Astrocyte (in vitro differentiated cells and primary cell): ENCODE results near the gene C19orf38. TPM values are rescaled to one million over a fixed set of nuclear protein-coding genes. Genes with fewer than 3 reads are reported as not detected.

Experiments used
- DNase-seq: peaks from one replicate; pipeline ENCODE4 v3.0.0-alpha.2; 2010; ENCODE audit warnings: low read depth
- FAIRE-seq: peaks from 2 replicates; lab custom pipeline; 2011; peaks lifted over from hg19 to GRCh38; lab: Jason Lieb, UNC
- H2AFZ ChIP-seq: 2 replicates; pipeline ENCODE4 v1.6.0; 2012; ENCODE audit warnings: low read depth, low read length, inconsistent platforms
- H3K27ac ChIP-seq: 2 replicates; pipeline ENCODE4 v1.5.1; 2011; ENCODE audit warnings: low read depth, low read length, inconsistent platforms
- H3K27me3 ChIP-seq: 2 replicates; pipeline ENCODE4 v1.6.0; 2011; ENCODE audit warnings: low read length, inconsistent platforms; ENCODE audit not compliant: insufficient read depth
- H3K36me3 ChIP-seq: 2 replicates; pipeline ENCODE4 v1.5.1; 2011; ENCODE audit warnings: low read length, inconsistent platforms; ENCODE audit not compliant: insufficient read depth
- H3K4me1 ChIP-seq: 2 replicates; pipeline ENCODE4 v1.5.1; 2011; ENCODE audit warnings: low read length, inconsistent platforms; ENCODE audit not compliant: insufficient read depth
- H3K4me2 ChIP-seq: 2 replicates; pipeline ENCODE4 v1.6.0; 2012; ENCODE audit warnings: low read length, inconsistent platforms
- H3K4me3 ChIP-seq: 2 replicates; pipeline ENCODE4 v1.5.1; 2011; ENCODE audit warnings: low read depth, mild to moderate bottlenecking, low read length, inconsistent platforms; ENCODE audit not compliant: insufficient read depth
- H3K79me2 ChIP-seq: 2 replicates; pipeline ENCODE4 v1.6.0; 2012; ENCODE audit warnings: mild to moderate bottlenecking, low read length, inconsistent platforms; ENCODE audit not compliant: insufficient read depth
- H3K9ac ChIP-seq: 2 replicates; pipeline ENCODE4 v1.6.0; 2012; ENCODE audit warnings: mild to moderate bottlenecking, low read length, inconsistent platforms
- H3K9me3 ChIP-seq: 2 replicates; pipeline ENCODE4 v1.5.1; 2012; ENCODE audit warnings: low read depth, mild to moderate bottlenecking, low read length, inconsistent platforms; ENCODE audit not compliant: insufficient read depth
- H4K20me1 ChIP-seq: 2 replicates; pipeline ENCODE4 v1.6.0; 2012; ENCODE audit warnings: low read length, inconsistent platforms; ENCODE audit not compliant: insufficient read depth
- H3K27ac Mint-ChIP-seq: one replicate; pipeline ENCODE4 v1.8.0; 2021; ENCODE audit warnings: mild to moderate bottlenecking, mixed read lengths; ENCODE audit not compliant: unreplicated experiment
- H3K27me3 Mint-ChIP-seq: one replicate; pipeline ENCODE4 v1.8.0; 2021; ENCODE audit warnings: low read depth, mixed read lengths; ENCODE audit not compliant: unreplicated experiment
- H3K36me3 Mint-ChIP-seq: one replicate; pipeline ENCODE4 v1.8.0; 2021; ENCODE audit warnings: low read depth, mixed read lengths; ENCODE audit not compliant: unreplicated experiment
- H3K4me1 Mint-ChIP-seq: one replicate; pipeline ENCODE4 v1.8.0; 2021; ENCODE audit warnings: low read depth, mixed read lengths; ENCODE audit not compliant: unreplicated experiment
- H3K4me3 Mint-ChIP-seq: one replicate; pipeline ENCODE4 v1.8.0; 2021; ENCODE audit warnings: mild to moderate bottlenecking, moderate library complexity, mixed read lengths; ENCODE audit not compliant: unreplicated experiment
- H3K9me3 Mint-ChIP-seq: one replicate; pipeline ENCODE4 v1.8.0; 2021; ENCODE audit warnings: mild to moderate bottlenecking, mixed read lengths; ENCODE audit not compliant: unreplicated experiment
- CTCF ChIP-seq: IDR thresholded peaks from 2 replicates; pipeline ENCODE4 v1.5.1; 2011; ENCODE audit warnings: low read depth, mild to moderate bottlenecking, inconsistent platforms, low read length, moderate library complexity; ENCODE audit not compliant: insufficient read depth
- EZH2 ChIP-seq: IDR thresholded peaks from 2 replicates; pipeline ENCODE4 v1.6.1; 2012; ENCODE audit warnings: mild to moderate bottlenecking, low read length, inconsistent platforms; ENCODE audit not compliant: insufficient read depth
- total RNA-seq: library from RNA; stranded (reverse); gene quantifications from 2 replicates; pipeline ENCODE4 v1.2.1, GENCODE V29; 2021

The C19orf38 gene
- total RNA-seq, 1 donor from 2014 or later = 0.23 TPM

- Histone ChIP-seq H3K9ac (no peak overlapping the region), H3K4me3 (no peak overlapping the region), H3K27me3 (no peaks in the 10 kb centered on the region), H4K20me1 (peaks cover 6% of the 10 kb centered on the region), H2AFZ (no peak overlapping the region), H3K4me1 (peaks cover 15% of the 10 kb centered on the region), H3K9me3 (peaks cover 8% of the 10 kb centered on the region), H3K4me2 (no peak overlapping the region), H3K27ac (no peak overlapping the region), H3K36me3 (no peaks in the 10 kb centered on the region), H3K79me2 (peaks cover 5% of the 10 kb centered on the region)
- Mint-ChIP-seq H3K27ac (no peak overlapping the region), H3K27me3 (peaks cover 3% of the 10 kb centered on the region), H3K9me3 (peaks cover 9% of the 10 kb centered on the region), H3K4me3 (no peak overlapping the region), H3K4me1 (peaks cover 3% of the 10 kb centered on the region), H3K36me3 (peaks cover 2% of the 10 kb centered on the region)
- DNase-seq (no peak), FAIRE-seq (no peak)
- TF ChIP-seq EZH2 (no peak), CTCF (no peak)
Observed at GRCh38 chr19:10839114-10840050, 8.8 kb upstream of the C19orf38 start.

- Histone ChIP-seq H4K20me1 (no peaks in the 10 kb centered on the region), H3K4me3 (no peak overlapping the region), H3K27me3 (peaks cover 3% of the 10 kb centered on the region), H3K9me3 (no peaks in the 10 kb centered on the region), H3K4me1 (no peaks in the 10 kb centered on the region), H2AFZ (no peak overlapping the region), H3K36me3 (no peaks in the 10 kb centered on the region), H3K27ac (no peak overlapping the region), H3K79me2 (no peaks in the 10 kb centered on the region), H3K4me2 (no peak overlapping the region), H3K9ac (no peak overlapping the region)
- Mint-ChIP-seq H3K4me1 (no peaks in the 10 kb centered on the region), H3K27me3 (peaks cover 7% of the 10 kb centered on the region), H3K9me3 (peaks cover 18% of the 10 kb centered on the region), H3K27ac (no peak overlapping the region), H3K36me3 (no peaks in the 10 kb centered on the region), H3K4me3 (no peak overlapping the region)
- FAIRE-seq (no peak), DNase-seq (no peak)
- no peak for TF ChIP-seq CTCF
- no peak for TF ChIP-seq EZH2
Observed at GRCh38 chr19:10842788-10843187, 5.4 kb upstream of the C19orf38 start.
